RPMI7951 (cell line): ENCODE measurements around the gene TSEN54. TPM values are rescaled to one million over a fixed set of nuclear protein-coding genes. Genes with fewer than 3 reads are reported as not detected.
A peak's percentile ranks its signal among the peaks of the same experiment; 100 is the strongest.

Source experiments
- DNase-seq: peaks from one replicate; pipeline ENCODE4 v3.0.0-alpha.2; 2012; ENCODE audit warnings: low read depth
- total RNA-seq: library from RNA; depleted of rRNA; stranded (reverse); fragments of >200 nt; shearing (Covaris generic); gene quantifications from 2 replicates; pipeline ENCODE4 v1.2.3, GENCODE V29; 2014

Gene TSEN54
- total RNA-seq, 1 experiment from 2014 or later = 11.9 TPM

- no peak for DNase-seq
Observed at GRCh38 chr17:75544250-75544649, 27.9 kb downstream of the TSEN54 start.

DNA sequence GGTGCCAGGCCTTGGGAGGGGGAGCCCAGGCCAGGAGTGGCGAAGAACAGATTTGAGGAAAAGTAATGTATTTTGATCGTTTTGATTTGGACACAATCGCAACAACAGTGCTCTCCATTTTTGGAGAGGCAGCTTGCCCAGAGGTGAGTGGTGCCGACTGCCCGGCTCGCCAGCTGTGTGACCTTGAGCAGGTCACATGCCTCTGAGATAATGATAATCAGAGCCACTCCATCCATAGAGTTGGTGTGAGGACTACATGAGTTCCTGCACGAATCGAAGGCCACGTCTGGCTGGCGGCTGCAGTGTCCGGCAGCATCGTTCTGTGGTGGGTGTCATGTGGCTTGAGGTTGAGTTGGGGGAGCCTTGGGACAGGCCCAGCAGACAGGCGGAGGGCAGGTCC is 29.9 kb downstream of the TSEN54 start:
- DNase-seq = no peak

GRCh38 chr17:75547091-75547490 is 30.8 kb downstream of the TSEN54 start:
- no peak for DNase-seq

DNA sequence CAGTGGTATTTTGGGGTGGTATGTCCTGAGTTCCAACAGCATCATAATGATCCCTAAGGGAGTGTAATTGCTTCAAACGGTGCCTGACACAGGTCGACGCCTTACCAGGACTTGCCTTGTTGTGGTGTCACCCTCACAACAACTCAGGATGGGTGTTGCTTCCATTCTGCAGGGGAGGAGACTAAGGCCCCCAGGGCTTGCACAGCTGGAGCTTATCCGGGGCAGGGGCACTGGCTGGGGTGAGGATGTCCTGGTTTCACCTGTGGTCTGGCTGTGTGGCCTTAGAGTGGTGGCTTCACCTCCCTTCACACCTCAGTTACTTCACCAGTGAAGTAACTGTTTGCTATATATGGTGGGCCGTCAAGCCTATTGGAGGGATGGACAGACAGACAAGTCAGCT is 32.5 kb downstream of the TSEN54 start:
- DNase-seq = no peak

GRCh38 chr17:75549246-75550138 is 33.2 kb downstream of the TSEN54 start:
- DNase-seq = no peak

GRCh38 chr17:75550139-75550465 is 33.8 kb downstream of the TSEN54 start:
- no peak for DNase-seq

DNA sequence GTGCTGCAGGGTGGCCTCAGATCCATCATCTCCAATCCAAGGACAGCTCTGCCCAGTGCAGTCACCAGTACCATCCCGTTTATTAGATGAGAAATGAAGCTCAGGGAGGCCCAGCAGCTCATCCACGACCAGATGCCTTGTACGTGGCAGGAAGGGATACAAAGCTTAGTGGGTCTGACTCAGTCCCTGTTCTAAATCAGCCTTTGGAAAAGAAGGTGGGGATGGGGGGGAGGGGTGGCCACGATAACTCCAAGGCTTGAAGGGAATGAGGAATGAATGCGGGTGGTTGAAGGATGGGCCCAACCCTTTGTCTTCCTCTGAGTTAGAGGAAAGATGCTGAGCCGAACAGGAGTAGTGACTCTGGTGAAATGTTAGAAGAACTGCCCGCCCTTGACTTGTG is 34.9 kb downstream of the TSEN54 start:
- no peak for DNase-seq

- peak; percentile 18 for DNase-seq
Observed at GRCh38 chr17:75552425-75553294, 36.3 kb downstream of the TSEN54 start.

DNA sequence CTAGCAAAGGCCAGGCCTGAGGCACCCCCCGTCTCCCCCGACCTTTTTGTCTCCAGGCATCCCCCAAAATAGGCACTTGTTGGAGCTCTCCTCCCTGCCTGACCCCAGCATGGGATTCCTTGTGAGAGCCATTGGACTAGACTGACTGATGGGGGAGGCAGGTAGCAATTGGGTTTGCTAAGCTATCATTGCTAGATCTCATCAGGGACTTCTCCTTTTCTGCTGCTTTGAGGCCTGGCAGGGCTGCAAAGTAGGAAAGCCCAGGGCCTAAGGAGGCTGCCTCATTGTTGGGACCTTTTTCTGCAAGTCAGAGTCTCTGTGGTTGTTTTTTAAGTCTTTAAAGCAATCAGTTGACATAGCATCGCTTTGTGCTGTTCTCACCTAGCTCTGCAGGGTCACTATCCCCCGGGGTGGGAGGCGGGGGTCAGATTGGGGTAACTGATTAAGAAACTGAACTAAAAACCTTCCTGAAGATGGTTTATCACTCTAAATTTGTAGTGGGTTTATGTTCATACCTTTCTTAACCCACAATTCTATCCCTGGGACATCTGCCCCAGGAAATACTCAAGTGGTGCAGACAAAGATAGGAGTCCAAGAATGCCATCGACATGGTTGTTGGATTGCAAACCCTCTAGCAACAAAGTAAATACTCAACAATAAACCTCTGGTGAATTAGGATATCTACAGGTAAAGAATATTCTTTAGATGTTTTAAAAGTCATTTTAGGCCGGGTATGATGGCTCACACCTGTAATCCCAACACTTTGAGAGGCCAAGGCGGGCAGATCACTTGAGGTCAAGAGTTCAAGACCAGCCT is 37.2 kb downstream of the TSEN54 start:
- no peak for DNase-seq

DNA sequence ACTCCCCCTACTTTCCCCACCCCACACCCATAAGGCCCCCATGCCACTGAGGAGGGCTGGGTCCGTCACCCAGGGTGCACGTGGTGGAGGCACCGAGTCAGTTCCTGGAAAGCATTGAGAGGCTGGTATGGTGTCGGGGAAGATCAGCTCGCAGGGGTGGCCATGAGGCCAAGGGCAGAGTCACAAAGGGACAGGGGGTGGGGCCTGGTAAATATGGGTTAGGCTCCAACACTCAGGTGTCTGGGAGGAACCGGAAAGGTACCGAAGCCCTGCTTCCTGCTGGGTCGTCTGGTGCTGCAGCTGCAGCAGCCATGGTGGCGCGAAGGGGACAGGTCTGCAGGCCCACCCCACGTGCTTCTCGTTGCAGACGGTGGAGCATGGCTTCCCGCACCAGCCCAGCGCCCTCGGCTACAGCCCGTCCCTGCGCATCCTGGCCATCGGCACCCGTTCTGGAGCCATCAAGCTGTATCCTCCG is 39.4 kb downstream of the TSEN54 start:
- no peak for DNase-seq

DNA sequence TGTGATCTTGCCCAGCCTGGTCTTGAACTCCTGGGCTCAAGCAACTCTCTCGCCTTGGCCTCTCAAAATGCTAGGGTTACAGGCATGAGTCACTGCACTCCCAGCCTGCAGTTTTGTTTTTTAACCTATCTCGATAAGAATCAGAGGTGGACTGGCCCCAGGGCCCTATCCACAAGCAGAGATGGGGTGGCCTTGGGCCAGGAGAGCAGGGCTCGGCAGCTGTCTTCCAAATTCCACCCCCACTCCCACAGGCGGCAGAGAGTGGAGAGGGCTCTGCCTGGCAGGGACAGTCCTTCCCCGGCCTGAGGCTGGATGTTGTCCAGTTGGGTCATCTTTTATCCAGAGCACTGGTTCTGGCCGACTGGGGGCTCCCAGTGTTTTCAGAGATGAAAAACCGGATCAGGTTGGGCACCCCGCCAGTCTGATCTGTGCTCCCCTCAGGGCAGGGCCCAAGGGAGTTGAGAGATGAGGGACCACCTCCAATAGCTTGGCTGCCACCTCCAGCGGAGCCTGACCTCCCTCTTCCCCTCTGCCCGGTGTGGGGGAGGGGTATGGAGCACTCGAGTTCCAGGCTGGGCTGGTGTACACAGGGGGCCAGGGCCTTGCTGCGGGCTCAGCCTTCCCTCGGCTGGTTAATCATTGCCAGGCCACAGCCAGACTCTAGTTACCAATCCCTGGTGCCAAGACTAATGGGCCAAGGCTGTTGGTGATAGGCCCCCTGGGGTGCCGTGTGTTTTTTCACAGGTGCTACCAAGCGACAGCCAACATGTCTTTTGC is 40.9 kb downstream of the TSEN54 start:
- peak; percentile 95 for DNase-seq

DNA sequence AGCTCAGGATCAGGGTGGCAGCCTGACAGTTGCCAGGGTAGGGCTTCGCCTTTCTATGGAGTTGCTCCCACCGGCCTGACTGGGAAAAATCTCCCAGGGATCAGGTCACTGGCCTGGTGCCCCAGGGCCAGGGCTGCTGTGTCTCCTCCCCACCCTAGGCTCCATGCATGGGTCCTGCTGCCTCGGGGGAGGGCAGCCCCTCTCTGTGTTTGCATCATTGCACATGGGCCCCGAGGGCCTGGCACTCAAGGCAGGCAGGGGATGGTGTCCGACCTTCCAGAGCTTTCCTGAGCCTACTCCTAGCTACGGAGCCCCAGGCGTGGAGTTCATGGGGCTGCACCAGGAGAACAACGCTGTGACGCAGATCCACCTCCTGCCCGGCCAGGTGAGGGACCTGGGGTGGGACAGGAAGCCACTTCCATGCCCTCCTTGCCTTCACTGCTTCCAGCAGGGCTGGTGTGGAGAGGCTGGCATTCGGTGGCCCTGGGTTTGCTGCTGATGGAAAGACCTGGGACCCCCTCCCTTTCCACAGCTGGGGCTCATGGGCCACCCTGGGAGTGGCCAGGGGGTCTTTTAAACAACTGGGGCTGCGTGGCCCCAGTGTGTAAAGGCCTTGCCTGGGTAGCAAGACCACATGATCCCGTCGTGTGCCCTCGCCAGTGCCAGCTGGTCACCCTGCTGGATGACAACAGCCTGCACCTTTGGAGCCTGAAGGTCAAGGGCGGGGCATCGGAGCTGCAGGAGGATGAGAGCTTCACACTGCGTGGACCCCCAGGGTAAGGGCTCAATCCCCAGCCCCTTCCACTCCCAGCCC is 41.7 kb downstream of the TSEN54 start:
- DNase-seq = no peak

DNA sequence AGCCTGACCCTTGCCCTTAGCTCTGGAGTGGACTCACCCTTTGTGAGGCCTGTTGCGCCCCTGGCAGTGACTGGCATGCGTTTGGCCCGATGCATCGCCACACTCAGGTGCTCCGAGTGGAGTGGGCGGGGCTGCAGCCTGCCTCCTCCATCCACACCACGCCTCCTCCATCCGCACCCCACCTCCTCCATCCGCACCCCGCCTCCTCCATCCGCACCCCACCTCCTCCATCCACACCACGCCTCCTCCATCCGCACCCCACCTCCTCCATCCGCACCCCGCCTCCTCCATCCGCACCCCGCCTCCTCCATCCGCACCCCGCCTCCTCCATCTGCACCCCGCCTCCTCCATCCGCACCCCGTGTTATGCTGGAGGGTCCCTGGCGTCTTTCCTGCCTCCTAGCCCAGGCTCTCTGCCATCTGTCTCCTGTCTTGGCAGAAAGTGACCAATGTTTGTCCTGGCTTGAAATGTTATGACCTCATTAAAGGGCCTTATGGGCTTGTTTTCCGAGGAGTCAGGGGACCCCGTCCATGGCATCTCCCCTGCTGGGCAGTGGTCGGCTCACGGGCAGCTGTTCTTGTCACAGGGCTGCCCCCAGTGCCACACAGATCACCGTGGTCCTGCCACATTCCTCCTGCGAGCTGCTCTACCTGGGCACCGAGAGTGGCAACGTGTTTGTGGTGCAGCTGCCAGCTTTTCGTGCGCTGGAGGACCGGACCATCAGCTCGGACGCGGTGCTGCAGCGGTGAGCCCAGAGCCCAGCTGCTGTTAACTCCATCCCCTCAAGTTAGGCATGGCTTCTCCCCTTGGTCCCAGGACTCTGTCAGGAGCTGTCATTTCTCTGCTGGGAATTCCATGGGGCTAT is 42.6 kb downstream of the TSEN54 start:
- no peak for DNase-seq

DNA sequence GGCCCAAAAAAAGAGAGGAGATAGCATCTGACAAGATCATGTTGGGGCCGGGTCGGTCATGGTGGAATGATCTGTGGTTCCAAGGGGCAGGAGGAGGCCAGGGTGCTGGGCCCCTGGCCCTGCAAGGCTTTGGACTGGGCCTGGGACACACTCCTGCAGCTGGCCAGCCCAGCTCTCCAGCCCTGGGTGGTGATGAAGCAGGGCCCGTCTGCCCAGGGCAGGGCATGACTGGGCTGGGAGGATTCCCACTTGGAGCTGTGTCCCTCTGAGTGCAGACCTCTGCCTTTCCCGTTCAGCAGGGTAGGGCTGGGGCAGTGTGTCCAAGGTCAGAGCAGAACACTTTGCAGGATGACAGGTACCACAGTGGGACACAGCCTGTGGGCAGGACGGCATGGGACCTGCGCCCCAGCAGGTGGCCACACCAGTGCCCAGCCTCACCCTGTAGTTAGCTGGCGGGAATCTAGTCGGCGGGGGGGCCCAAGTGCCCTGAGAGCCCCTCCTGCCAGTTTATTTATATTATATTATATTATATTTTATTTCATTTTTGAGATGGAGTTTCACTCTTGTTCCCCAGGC is 43.7 kb downstream of the TSEN54 start:
- DNase-seq = no peak

- peak; percentile 91 for DNase-seq
Observed at GRCh38 chr17:75561927-75562603, 45.7 kb downstream of the TSEN54 start.

DNA sequence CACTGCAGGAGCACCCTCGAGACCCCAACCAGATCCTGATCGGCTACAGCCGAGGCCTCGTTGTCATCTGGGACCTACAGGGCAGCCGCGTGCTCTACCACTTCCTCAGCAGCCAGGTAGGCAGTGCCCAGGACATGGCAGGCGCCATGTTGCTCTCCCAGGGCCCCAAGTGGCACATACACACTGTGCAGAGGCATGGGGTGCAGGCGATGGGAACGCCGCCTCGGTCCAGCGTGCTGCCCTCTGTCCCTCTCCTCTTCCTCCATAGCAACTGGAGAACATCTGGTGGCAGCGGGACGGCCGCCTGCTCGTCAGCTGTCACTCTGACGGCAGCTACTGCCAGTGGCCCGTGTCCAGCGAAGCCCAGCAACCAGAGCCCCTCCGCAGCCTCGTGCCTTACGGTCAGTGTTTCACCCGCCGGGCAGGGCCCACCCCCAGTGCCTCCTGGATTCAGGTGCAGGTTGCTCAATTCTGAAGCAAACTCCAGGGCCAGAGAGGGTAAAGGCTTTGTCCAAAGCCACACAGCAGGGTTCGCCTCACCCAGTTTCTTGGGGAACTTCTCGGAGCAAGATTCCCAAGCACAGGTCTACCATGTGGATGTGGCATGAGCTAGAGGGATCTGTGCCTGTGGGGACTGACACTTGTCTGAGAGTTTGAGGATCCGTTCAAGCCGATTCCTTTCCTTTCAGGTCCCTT is 46.9 kb downstream of the TSEN54 start:
- DNase-seq = no peak

GRCh38 chr17:75564195-75564594 is 47.9 kb downstream of the TSEN54 start:
- no peak for DNase-seq

DNA sequence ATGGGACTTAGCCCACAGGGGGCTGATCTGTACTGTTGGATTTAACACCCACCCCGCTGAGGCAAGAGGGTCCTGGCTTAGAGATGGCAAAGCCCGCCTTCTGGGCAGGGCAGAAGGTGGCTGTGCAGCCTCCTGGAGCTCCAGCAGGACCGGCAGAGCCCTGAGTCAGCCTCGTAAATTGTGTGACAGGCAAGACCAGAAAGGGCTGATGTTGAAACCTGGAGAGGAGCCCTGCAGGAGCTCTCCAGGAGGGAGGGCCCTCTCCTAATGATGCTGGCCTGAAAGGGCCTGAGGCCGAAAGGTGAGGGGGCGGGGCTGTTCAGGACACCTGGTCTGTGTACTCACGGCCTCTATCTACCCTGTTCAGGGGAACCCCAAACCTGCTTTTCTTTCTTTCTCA is 48.7 kb downstream of the TSEN54 start:
- peak; percentile 54 for DNase-seq
